HepG2 (cell line): ENCODE data around the gene CD7. TPM values are rescaled to one million over a fixed set of nuclear protein-coding genes. Genes with fewer than 3 reads are reported as not detected.
A peak's percentile ranks its signal among the peaks of the same experiment; 100 is the strongest.

Experiments used
- ATF7 ChIP-seq, 2 experiments: fragments of 450-650 bp in 1 of 2; sonication (generic) in 1 of 2; formaldehyde crosslinking in 1 of 2; IDR thresholded peaks; 2 replicates each; pipeline versions ENCODE4 v1.4.0 to v1.6.1; 2016 to 2020; ENCODE audit warnings: antibody characterized with exemption in 1 of 2, mild to moderate bottlenecking in 1 of 2, missing genetic modification reagents in 1 of 2
- BRD4 ChIP-seq: sonication (generic); formaldehyde crosslinking; IDR thresholded peaks from 2 replicates; pipeline ENCODE4 v1.4.0; 2020; ENCODE audit warnings: missing genetic modification reagents
- FOXO1 ChIP-seq: sonication (generic); formaldehyde crosslinking; IDR thresholded peaks from 2 replicates; pipeline ENCODE4 v1.4.0; 2020; ENCODE audit warnings: missing genetic modification reagents
- HDAC1 ChIP-seq: sonication (generic); formaldehyde crosslinking; IDR thresholded peaks from 2 replicates; pipeline ENCODE4 v1.5.1; 2020; ENCODE audit warnings: mild to moderate bottlenecking, missing genetic modification reagents
- JUN ChIP-seq: sonication (generic); formaldehyde crosslinking; IDR thresholded peaks from 2 replicates; pipeline ENCODE4 v1.4.0; 2020; ENCODE audit warnings: mild to moderate bottlenecking, missing genetic modification reagents
- KDM6A ChIP-seq: IDR thresholded peaks from 2 replicates; pipeline ENCODE4 v1.6.1; 2016; ENCODE audit warnings: low read depth
- MAFK ChIP-seq, 2 experiments: IDR thresholded peaks in 1 of 2; conservative IDR thresholded peaks in 1 of 2; 2 replicates each; pipeline ENCODE4 v1.6.1; 2011; ENCODE audit warnings: improper control_type of control experiment in 2 of 2, low read length in 2 of 2
- NCOA2 ChIP-seq: sonication (generic); formaldehyde crosslinking; IDR thresholded peaks from 2 replicates; pipeline ENCODE4 v1.8.0; 2022; ENCODE audit warnings: inconsistent platforms
- PCBP2 ChIP-seq: fragments of 200-400 bp; formaldehyde crosslinking; optimal IDR thresholded peaks from 2 replicates; pipeline ENCODE3; 2018; ENCODE audit warnings: low read length, low read depth; ENCODE audit not compliant: poor library complexity, severe bottlenecking
- SALL1 ChIP-seq: sonication (generic); formaldehyde crosslinking; IDR thresholded peaks from 2 replicates; pipeline ENCODE4 v1.8.0; 2022; ENCODE audit warnings: mild to moderate bottlenecking, missing genetic modification reagents
- SSRP1 ChIP-seq: IDR thresholded peaks from 2 replicates; pipeline ENCODE4 v1.6.1; 2016; ENCODE audit warnings: control low read depth
- XRCC5 ChIP-seq: fragments of 200-400 bp; formaldehyde crosslinking; optimal IDR thresholded peaks from 2 replicates; pipeline ENCODE3; 2017; ENCODE audit warnings: mild to moderate bottlenecking, low read length
- ZFX ChIP-seq: sonication (generic); formaldehyde crosslinking; IDR thresholded peaks from 2 replicates; pipeline ENCODE4 v1.4.0; 2020; ENCODE audit warnings: mild to moderate bottlenecking, low read depth, missing genetic modification reagents, moderate library complexity
- ZNF207 ChIP-seq: fragments of 450-650 bp; IDR thresholded peaks from 2 replicates; pipeline ENCODE4 v1.6.1; 2016; ENCODE audit warnings: antibody characterized with exemption, borderline replicate concordance
- ZNF670 ChIP-seq: sonication (generic); formaldehyde crosslinking; IDR thresholded peaks from 2 replicates; pipeline ENCODE4 v1.8.0; 2022; ENCODE audit warnings: mild to moderate bottlenecking, missing genetic modification reagents, borderline replicate concordance
- polyA plus RNA-seq, 8 experiments: library from polyadenylated mRNA; depleted of rRNA in 3 of 8; stranded (reverse) in 7 of 8; unstranded in 1 of 8; fragments of >200 nt; fragmentation: Illumina TruSeq in 4 of 8; extraction: Trizol in 4 of 8; gene quantifications; 2 replicates each; pipeline versions ENCODE4 v1.2.1 to v1.2.3, GENCODE V29; 2011 to 2016; ENCODE audit warnings: low read depth in 4 of 8, missing spikeins in 1 of 8, mixed read lengths in 1 of 8; ENCODE audit not compliant: insufficient read depth in 1 of 8
- total RNA-seq, 5 experiments: library from RNA; depleted of rRNA; stranded (reverse); fragments of >200 nt; fragmentation: Illumina TruSeq; extraction: Trizol; gene quantifications; 2 replicates each; pipeline ENCODE4 v1.2.3, GENCODE V29; 2016; ENCODE audit warnings: low read depth in 1 of 5
- TF ChIP-seq, protein P1 (sequence below): sonication (generic); formaldehyde crosslinking; IDR thresholded peaks from 2 replicates; pipeline ENCODE4 v1.4.0; 2020; ENCODE audit warnings: mild to moderate bottlenecking, missing genetic modification reagents
- TF ChIP-seq, protein P2 (sequence below): sonication (generic); formaldehyde crosslinking; IDR thresholded peaks from 2 replicates; pipeline ENCODE4 v1.4.0; 2020; ENCODE audit warnings: mild to moderate bottlenecking, low read depth, missing genetic modification reagents
- TF ChIP-seq, protein P3 (sequence below): sonication (generic); formaldehyde crosslinking; IDR thresholded peaks from 2 replicates; pipeline ENCODE4 v1.4.0; 2020; ENCODE audit warnings: mild to moderate bottlenecking, missing genetic modification reagents

Gene CD7
- total and polyA plus RNA-seq, 2 of the 13 experiments (the other 11 are each of a cell fraction or from before 2014, with no cell fraction given): 67.6 to 76.4 TPM

DNA sequence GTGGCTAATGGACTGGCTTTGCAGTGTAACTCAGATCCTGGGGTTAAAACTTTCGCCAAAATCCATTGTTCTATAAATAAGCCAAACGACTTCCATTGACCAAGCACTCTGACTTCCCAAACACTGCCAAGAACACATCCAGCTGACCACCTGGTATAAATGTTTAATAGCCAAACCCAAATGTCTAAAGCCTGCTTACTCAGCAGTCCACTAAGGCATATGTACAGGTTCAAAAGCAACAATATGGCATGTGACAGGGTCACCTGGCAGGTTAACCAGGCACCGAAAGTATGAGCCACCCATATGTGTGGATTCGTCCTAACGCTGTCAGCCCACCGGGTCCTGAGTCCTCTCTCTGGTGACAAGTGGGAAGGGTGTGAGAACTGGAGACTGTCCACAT, 46.0 kb downstream of the CD7 start (continued):
- no peak for TF ChIP-seq PCBP2
- no peak for TF ChIP-seq ZNF670 (CRISPR knock-in tag)
- TF ChIP-seq HDAC1: 0 out of 2 replicates have a peak, but pooled peaks have one; percentile 13
- TF ChIP-seq, protein P1, sequence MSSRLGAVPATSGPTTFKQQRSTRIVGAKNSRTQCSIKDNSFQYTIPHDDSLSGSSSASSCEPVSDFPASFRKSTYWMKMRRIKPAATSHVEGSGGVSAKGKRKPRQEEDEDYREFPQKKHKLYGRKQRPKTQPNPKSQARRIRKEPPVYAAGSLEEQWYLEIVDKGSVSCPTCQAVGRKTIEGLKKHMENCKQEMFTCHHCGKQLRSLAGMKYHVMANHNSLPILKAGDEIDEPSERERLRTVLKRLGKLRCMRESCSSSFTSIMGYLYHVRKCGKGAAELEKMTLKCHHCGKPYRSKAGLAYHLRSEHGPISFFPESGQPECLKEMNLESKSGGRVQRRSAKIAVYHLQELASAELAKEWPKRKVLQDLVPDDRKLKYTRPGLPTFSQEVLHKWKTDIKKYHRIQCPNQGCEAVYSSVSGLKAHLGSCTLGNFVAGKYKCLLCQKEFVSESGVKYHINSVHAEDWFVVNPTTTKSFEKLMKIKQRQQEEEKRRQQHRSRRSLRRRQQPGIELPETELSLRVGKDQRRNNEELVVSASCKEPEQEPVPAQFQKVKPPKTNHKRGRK (CRISPR knock-in tag): no peak
- no peak for TF ChIP-seq JUN (CRISPR knock-in tag)
- no peak for TF ChIP-seq SALL1
- no peak for TF ChIP-seq ZNF207
- TF ChIP-seq, protein P2, sequence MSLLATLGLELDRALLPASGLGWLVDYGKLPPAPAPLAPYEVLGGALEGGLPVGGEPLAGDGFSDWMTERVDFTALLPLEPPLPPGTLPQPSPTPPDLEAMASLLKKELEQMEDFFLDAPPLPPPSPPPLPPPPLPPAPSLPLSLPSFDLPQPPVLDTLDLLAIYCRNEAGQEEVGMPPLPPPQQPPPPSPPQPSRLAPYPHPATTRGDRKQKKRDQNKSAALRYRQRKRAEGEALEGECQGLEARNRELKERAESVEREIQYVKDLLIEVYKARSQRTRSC: no peak
- TF ChIP-seq SSRP1 (CRISPR knock-in tag): no peak
- TF ChIP-seq ZFX (CRISPR knock-in tag): 0 out of 2 replicates have a peak, but pooled peaks have one; percentile 28
- TF ChIP-seq BRD4: no peak
- no peak for TF ChIP-seq ATF7 (IDR thresholded peaks at IDR 0.05)
- no peak for TF ChIP-seq ATF7 (CRISPR knock-in tag; IDR thresholded peaks at IDR 0.05)
- TF ChIP-seq XRCC5: no peak
- TF ChIP-seq MAFK (conservative IDR thresholded peaks at IDR 0.05 in 1 of 2, IDR thresholded peaks at IDR 0.05 in 1 of 2; ENCODE audit: low read length in 2 of 2): peak; percentile 65 to 66
- TF ChIP-seq FOXO1: no peak
- no peak for TF ChIP-seq KDM6A (CRISPR knock-in tag)
- no peak for TF ChIP-seq NCOA2
- TF ChIP-seq, protein P3, sequence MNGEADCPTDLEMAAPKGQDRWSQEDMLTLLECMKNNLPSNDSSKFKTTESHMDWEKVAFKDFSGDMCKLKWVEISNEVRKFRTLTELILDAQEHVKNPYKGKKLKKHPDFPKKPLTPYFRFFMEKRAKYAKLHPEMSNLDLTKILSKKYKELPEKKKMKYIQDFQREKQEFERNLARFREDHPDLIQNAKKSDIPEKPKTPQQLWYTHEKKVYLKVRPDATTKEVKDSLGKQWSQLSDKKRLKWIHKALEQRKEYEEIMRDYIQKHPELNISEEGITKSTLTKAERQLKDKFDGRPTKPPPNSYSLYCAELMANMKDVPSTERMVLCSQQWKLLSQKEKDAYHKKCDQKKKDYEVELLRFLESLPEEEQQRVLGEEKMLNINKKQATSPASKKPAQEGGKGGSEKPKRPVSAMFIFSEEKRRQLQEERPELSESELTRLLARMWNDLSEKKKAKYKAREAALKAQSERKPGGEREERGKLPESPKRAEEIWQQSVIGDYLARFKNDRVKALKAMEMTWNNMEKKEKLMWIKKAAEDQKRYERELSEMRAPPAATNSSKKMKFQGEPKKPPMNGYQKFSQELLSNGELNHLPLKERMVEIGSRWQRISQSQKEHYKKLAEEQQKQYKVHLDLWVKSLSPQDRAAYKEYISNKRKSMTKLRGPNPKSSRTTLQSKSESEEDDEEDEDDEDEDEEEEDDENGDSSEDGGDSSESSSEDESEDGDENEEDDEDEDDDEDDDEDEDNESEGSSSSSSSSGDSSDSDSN (CRISPR knock-in tag): 0 out of 2 replicates have a peak, but pooled peaks have one; percentile 3
